ENCODE results near the gene LPP.
"Not testable (repeated sequence)": the region's sequence is repeated elsewhere in the genome, so short reads cannot be mapped to it uniquely, and the experiment has no call there.

Gene LPP

GRCh38 chr3:188577539-188577938 lies 423.6 kb downstream of the LPP start:
- no peak for DNase-seq

GRCh38 chr3:188578576-188579363 lies 424.8 kb downstream of the LPP start:
- peak; percentile 5 for DNase-seq

GRCh38 chr3:188580223-188580622 lies 426.3 kb downstream of the LPP start:
- no peak for DNase-seq

- no peak for DNase-seq
These were observed 426.7 kb downstream of the LPP start for GRCh38 chr3:188580659-188581058.

- DNase-seq, result no peak
These were observed 427.4 kb downstream of the LPP start for GRCh38 chr3:188581365-188581764.

- DNase-seq, result no peak
These were observed 427.8 kb downstream of the LPP start for GRCh38 chr3:188581792-188582191.

GRCh38 chr3:188583341-188584161 lies 429.6 kb downstream of the LPP start:
- DNase-seq, result no peak

GRCh38 chr3:188584162-188584529 lies 430.2 kb downstream of the LPP start:
- DNase-seq, result no peak

GRCh38 chr3:188584958-188585689 lies 431.2 kb downstream of the LPP start:
- DNase-seq, result no peak

GRCh38 chr3:188589071-188589470 lies 435.1 kb downstream of the LPP start:
- no peak for DNase-seq

GRCh38 chr3:188589771-188590170 lies 435.8 kb downstream of the LPP start:
- DNase-seq, result no peak

- no peak for DNase-seq
These were observed 436.6 kb downstream of the LPP start for GRCh38 chr3:188590557-188590956.

GRCh38 chr3:188594139-188594538 lies 440.2 kb downstream of the LPP start:
- DNase-seq, result no peak

- no peak for DNase-seq
These were observed 442.0 kb downstream of the LPP start for GRCh38 chr3:188595890-188596376.

GRCh38 chr3:188598894-188599293 lies 444.9 kb downstream of the LPP start:
- no peak for DNase-seq

- DNase-seq, result no peak
These were observed 448.2 kb downstream of the LPP start for GRCh38 chr3:188602111-188602510.

GRCh38 chr3:188602620-188603019 lies 448.7 kb downstream of the LPP start:
- DNase-seq, result no peak

- DNase-seq, result no peak
These were observed 450.7 kb downstream of the LPP start for GRCh38 chr3:188604651-188605050.

- no peak for DNase-seq
These were observed 451.3 kb downstream of the LPP start for GRCh38 chr3:188605231-188605630.

- DNase-seq, result no peak
These were observed 451.9 kb downstream of the LPP start for GRCh38 chr3:188605905-188606304.

- no peak for DNase-seq
These were observed 453.9 kb downstream of the LPP start for GRCh38 chr3:188607805-188608315.

- no peak for DNase-seq
These were observed 454.4 kb downstream of the LPP start for GRCh38 chr3:188608401-188608800.

GRCh38 chr3:188613721-188614120 lies 459.8 kb downstream of the LPP start:
- not testable (repeated sequence) for DNase-seq

Measured in GOT3 (cell line).